GM19397 (cell line): Measurements from ENCODE around the gene IL32.

ENCODE experiments used
- ATAC-seq: cut with Tn5 transposase; IDR thresholded peaks from one replicate; pipeline ENCODE4 v1.9.1; 2021; ENCODE audit warnings: mild to moderate bottlenecking, moderate library complexity; ENCODE audit not compliant: unreplicated experiment

IL32 gene

DNA sequence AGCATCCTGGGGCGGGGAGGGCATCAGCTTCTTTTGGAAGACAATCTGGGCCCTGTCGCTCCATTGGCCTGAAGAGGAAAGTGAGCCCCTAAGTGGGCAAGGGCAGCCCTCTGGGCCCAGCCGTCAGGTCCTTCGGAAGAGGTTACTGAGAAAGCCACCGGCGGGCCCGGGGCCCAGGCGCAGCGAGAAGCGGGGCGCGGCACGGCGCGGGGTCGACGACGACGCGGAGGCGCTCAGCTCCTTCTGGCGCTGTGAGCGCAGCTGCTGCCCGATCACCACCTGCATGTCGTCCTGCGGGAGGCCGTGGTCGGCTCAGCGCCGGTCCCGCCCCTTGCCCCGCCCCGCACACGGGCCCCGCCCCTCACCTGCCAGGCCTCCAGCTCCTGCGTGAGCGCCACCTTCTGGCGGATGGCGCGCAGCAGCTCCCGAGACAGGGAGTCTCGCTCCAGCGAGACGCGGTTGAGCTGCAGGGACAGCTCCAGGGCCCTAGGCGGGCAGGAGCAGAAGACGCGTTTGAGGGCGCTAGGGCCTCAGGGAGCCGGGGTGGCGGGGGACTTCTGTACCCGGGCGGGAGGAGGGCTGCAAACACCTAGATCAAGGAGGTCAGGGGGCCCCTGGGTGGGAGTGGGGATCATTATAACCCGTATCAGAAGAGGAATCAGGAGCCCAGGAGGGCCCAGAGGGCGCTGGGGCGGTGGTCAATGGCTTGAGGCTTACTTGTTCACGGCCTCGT is 37.3 kb upstream of the IL32 start:
- no peak for ATAC-seq

DNA sequence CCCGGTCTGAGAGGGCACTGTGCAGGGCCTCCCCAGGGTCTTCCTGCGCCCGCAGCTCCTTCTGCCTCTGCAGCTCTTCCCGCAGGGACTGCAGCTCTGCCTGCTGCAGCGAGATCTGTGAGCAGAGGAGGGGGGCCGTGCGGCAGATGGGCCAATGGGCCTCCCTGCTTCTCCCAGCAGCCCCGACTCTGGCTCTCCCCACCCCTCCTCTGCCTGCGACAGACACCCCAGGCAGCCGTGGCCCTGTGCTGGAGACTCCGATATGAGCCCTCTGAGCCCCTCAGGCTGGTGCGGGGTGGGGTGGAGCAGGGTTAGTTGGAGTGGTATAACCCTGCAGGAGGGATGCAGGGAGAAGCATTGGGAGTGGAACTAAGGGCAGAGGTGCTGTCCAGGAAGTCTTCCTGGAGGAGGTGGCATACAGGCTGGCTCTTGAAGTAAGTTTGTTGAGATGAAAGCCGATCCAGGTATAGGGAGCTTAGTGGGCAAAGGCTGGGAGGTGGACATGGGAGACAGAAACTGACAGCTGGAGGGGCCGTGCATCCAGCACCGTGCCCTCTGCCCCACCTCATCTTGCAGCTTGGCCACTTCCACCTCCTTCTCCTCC is 36.6 kb upstream of the IL32 start:
- ATAC-seq: no peak

DNA sequence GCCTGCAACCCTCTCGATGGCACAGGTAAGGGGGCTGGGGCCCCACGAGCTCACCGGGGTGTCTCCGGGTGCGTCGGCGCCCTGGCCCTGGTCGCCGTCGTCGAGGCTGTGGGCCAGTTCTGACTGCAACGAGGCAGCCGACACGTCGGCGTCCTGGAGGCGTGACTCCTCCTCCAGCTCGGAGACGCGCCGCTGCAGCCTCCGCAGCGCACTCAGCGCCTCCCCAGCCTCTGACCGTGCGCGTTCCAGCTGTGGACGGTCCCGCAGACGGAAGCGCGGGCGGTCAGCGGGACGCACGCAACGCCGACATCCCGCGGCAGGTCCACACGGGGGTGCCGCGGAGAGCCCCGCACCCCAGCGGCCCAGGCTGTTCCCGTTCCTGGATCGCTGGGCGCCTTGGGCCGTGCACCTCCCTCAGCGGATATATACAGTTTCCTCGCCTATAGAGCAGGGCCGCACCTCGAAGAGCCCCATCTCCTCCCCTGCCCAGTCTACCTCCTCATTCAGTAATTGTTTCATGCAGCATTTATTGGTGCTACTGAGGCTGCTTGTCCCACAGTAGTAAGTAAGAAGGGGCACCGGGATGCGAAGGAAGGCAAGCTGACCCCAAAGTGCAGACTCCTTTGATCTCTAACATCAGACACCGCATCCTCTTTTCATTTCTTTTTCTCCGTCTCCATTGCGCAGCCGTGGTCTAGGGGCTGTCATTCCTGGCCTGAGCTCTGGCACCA is 35.8 kb upstream of the IL32 start:
- ATAC-seq: no peak

DNA sequence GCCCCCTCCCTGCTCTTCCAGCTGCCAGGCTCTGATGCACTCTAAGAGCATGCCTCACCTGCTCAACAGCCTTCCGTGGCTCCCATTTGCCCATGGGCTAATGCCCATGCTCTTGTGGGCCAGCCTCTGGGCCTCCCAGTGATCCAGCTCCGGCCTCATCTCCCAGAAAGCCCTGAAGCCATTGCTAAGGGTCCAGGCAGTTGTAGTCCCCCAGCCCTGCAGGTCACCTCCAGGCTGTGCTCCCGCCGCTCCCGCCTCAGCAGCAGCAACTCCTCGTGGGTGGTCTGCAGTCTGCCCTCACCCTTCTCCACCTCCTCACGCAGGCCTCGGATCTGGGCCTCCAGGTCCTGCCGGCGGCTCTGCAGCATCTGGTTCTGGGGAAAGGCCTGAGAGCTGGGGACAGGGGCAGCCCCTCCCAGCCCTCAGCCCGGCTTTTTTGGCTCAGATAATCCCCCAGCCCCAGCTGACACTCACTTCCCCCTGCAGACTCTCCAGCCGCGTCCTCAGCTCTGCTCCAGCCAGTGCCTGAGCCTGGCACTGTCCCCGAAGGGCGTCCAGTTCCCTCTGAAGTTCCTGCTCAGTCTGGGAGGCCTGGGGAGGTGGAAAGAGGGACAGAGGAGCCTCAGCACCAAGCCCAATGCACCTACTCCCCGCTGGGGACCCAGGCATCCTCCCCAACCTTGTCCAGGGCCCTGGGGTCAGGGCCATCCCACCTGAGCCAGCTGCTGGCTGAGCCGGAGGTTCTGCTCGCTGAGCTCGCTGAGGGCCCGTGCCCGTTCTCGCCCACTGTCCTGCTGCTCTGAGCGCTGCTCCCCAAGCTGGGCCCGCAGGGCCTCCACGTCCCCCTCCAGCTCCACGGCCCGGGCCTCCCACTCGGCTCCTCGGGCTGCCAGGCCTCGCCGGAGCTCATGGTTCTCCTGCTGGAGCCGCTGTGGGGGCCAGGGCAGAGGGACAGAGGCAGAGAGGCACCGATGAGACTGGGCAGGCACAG is 34.9 kb upstream of the IL32 start:
- ATAC-seq: no peak

DNA sequence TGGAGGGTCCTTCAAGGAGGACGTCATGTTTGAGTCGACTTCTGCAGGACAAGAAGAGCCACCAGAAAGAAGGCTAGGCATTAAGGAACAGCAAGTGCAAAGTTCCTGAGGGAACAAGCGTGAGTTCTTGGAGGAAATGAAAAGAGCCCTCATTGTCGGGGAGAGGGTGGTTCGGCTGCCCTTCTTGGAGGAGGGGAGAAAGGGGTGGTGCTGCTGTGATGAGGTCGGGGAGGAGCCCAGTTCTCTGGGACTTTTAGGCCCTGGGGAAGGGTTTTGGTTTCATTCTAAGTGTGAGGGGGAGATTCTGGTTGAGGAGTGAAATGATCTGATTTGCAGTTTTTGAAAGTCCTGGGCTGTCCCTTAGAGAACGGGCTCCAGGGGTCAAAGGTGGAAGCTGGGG is 32.8 kb upstream of the IL32 start:
- ATAC-seq: no peak

DNA sequence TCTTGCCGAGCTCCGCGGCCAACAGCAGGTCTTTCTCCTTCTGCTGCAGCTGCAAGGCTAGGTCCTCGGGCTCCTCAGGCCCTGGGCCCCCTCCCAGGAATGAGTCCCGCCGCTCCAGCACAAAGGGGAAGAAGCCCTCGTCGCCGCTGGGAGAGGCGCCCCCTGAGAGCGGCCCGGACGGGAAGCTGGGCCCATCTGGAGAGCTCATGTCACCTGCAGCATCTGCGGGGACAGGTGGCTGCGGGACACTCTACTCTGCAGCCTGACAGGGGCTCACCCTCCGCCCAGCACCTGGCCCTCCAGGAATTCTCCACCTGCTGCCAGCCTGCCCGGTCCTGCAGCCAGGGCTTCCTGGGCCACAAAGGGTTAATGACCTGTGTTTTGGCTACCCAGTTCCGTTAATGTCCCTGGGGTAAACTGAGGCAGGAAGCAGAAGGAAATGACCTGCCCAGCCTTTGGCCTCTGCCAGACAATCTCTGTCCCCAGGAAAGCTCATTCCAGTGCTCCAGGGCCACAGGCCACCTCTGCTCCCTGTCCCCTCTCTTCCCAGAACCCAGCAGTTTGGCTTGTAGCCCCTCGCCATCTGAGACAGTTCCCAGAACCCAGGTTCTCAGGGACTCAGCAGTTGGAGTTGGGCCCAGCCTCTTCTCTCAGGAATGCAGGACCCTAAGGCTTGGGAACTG is 30.0 kb upstream of the IL32 start:
- ATAC-seq: no peak

DNA sequence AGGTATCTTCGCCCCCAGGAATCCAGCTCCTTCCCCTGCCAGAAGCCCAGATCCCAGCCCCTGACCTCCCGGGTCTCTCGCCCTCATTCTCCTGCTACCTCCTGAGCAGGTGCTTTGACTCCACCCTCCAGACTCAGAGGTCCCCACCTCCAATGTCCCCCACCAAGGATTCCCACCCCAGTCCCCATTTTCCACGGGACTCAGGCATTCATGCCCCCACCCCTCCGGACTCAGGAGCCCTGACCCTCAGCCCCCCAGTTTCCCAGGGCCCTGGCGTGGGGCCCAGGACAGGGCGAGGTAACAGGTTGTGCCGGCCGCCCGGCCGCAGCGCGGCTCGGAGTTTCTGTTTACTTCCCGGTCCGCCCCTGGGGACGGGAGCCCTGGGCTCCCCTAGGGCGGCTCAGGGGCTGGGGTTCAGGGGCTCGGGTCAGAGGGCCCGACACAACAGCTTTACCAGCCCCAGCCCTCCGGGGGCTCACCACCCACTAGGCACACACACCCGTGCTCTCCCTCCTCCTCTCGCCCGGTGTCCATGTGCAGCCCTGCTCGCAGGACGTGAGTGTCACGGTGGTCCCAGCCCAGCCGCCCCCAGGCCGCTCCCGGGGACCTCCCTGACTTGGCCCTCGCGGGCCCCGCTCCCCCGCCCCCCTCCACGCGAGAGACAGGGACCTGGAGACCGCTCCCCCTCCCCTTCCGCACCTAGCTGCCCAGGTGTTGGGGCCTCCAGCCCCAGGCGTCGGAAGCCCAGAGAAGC is 29.3 kb upstream of the IL32 start:
- ATAC-seq: no peak

DNA sequence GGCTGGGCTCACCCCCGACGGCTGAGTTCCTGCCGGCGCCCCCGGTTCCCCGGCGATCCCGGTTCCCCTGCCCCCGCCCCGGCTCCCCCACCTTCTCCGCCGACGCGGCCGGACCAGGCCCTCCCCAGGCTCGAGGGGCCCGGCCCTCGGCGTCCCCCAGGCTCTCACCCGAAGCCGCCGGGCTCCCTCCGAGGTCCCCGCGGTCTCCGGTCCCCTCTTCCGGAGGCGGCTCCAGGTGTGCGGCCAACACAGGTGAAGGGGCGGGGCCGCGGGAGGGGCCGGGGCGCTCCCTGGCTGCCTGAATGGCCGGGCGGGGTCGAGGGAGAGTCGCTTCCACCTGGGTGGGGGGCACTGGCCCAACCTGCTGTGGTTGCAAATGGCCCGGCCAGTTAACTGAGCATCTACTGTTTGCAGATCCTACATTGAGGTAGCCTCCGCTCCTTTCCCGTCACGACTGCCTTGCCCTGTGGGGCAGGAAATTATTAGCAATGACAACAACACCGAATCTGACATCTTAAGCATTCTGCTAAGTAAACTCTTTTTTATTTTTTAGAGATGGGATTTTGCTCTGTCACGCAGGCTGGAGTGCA is 28.6 kb upstream of the IL32 start, which contains the start of gene BICDL2:
TSS of gene BICDL2 (minus strand) at position 219 of the 590 bp plus-strand sequence. CDS start 1,448 bp downstream, outside the sequence.
- ATAC-seq: no peak

DNA sequence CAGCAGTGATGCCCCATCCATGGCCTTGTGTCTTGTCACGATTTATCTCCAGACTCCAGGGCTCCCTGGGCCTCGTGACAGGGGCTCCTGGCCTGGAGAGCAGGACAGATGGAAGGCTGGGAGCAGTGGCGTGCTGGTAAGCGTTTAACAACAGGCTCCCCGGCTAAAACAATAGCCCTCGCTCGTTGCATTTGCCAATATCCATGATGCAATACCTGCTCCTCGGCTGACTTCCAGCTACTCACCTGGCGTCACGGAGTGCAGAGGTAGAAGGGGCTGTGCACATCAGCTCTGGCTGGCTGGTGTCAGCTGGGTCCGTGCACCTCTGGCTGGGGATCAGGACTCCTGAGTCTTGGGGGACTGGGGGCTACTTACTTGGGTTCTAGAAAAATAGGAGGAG is 27.2 kb upstream of the IL32 start:
- ATAC-seq: no peak

DNA sequence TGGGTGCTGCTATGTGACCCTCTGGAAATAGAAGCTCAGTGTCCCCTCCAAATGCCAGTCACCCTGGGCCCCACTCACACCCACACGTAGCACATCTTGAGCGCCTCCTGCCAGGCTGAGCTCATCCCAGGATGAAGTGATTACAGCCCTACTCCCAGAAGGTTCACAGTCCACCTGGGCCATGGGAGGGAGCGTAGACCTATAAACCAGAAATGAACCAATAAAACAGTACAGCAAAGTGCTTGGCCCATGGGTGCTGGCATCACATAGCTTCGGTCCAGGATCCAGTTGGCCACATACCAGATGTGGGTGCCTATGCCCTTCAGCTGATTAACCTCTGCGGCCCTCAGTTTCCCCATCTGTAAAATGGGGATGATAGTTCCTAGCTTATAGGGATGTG is 26.5 kb upstream of the IL32 start:
- ATAC-seq: no peak

DNA sequence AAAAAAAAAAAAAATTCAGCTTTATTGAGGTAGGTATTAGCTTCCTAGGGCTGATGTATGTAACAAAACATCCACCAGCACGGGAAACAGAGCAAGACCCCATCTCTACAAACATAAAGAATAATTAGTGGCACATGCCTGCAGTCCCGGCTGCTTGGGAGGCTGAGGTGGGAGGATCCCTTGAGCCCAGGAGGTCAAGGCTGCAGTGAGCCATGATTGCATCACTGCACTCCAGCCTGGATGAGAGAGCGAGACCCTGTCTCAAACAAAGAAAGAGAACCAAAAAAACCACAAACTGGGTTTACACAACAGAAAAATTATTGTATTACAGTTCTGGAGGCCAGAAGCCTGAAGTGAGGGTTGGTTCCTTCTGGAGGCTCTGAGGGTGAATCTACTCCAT is 23.1 kb upstream of the IL32 start:
- no peak for ATAC-seq

DNA sequence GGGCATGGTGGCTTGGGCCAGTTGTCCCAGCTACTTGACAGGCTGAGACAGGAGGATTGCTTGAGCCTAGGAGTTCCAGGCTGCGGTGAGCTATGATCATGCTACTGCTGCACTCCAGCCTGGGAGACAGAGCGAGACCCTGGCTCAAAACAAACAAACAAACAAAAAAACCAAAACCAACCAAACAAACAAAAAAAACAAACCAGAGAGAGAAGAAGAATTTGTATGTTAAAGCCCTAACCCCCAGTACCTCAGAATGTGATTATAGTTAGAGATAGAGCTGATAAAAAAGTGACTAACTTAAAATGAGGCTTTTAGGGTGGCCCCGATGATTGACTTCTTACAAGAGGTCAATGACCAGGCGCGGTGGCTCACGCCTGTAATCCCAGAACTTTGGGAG is 20.7 kb upstream of the IL32 start:
- ATAC-seq: no peak

DNA sequence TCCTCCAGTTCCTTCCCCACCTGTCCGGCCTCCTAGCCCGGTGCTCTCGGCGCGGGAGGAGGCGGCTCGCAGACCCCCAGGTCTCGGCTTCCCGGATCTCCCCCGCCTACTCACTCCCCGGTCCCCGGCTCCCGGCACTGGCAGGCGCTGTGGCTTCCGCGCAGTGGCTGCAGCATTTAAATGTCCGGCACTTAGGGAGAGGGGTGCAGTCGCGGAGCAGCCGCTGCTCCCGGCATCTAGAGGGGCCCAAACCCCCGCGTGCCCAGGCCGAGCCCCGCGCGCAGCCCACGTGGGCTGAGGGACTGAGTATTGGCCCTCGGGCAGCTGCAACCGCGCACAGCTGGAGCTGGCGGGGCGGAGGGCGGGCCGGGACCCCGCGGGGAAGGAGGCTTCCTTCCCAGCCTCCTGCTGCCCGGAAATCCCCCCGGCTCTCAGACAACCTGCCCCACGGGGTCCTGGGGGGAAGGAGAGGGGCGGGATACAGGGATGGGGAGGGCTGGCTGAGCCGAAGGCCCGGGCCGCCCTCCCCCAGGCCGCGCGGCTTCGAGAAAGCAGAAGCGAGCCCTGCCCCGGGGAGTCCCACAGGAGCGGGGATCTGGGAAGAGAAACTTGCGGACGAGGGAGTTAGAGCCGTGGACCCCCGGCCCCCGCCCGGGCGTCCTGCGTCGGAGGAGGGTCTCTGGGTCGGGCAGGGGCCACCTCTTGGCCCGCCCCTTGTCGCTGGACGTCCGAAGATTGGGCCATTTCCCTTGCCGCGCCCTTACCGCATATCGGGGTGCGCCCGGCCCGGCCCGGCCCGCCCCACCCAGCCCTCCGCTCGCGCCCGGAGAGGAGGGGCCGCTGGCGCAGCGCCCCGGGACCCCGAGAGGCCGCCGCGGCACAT is 19.4 kb upstream of the IL32 start, which contains the start of gene MMP25:
TSS of gene MMP25 (plus strand) at position 804 of the 883 bp plus-strand sequence. CDS start 357 bp downstream, outside the sequence.
- ATAC-seq: no peak

DNA sequence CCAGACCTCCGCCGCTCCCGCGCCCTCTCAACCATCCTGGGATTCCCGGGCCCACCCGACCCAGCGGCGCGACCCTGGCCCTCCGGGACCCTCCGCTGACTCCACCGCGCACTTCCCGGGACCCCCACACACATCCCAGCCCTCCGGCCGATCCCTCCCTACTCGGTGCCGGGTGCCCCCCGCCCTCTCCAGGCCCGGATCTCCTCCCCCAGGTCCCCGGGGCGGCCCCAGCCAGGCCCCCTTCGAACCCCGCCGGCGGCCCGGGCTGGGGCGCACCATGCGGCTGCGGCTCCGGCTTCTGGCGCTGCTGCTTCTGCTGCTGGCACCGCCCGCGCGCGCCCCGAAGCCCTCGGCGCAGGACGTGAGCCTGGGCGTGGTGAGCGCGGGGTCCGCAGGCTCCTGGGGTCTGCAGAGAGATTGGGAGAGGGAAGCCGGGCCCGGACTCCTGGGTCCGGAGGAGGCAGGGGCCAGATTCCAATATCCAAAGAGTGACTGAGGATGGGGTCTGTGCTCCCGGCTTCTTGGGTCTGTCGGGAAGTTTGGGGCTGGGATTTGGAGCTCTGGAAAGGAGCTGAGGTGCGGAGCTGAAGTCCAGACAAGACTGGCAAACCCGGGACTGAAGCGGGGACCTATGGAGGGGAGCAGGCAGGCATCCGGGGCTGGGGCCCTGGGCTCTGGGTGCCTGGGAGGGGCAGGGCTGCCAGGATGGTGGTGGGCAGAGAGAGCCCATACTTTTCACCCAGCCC is 18.6 kb upstream of the IL32 start:
- no peak for ATAC-seq

DNA sequence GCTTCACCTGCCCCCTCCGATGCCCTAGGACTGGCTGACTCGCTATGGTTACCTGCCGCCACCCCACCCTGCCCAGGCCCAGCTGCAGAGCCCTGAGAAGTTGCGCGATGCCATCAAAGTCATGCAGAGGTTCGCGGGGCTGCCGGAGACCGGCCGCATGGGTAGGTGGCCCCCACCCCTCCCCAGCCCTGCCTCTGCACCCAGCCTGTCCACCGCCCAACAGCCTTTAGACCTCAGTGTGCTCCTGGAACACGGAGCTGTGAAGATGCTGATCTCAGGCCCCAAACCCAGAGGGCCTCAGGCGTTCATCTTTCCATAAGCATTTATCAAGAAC is 18.1 kb upstream of the IL32 start:
- ATAC-seq: no peak

DNA sequence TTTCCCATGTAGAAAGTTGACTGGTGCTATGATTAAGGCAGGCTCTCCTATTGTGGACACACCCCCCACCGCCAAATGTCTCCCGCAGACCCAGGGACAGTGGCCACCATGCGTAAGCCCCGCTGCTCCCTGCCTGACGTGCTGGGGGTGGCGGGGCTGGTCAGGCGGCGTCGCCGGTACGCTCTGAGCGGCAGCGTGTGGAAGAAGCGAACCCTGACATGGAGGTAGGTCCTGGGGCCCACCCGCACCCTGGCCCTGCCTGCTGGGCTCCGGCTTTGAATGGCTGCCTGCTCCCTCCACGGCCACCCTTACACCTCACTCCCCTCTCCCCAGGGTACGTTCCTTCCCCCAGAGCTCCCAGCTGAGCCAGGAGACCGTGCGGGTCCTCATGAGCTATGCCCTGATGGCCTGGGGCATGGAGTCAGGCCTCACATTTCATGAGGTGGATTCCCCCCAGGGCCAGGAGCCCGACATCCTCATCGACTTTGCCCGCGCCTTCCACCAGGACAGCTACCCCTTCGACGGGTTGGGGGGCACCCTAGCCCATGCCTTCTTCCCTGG is 15.4 kb upstream of the IL32 start:
- ATAC-seq: no peak

DNA sequence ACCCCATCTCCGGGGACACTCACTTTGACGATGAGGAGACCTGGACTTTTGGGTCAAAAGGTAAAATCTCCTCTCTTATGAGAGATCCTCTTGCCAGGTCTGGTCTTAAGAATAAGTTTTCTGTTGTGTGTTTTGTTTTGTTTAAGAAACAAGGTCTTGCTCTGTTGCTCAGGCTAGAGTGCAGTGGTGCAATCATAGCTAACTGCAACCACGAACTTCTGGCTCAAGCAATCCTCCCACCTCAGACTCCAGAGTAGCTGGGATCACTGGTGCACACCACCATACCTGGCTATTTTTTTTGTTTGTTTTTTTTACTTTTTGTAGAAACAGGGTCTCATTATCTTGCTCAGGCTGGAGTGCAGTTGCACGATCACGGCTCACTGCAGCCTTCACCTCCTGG is 15.0 kb upstream of the IL32 start:
- no peak for ATAC-seq
